HepG2 (cell line): ENCODE data around the gene DSN1. TPM values are rescaled to one million over a fixed set of nuclear protein-coding genes. Genes with fewer than 3 reads are reported as not detected.
A peak's percentile ranks its signal among the peaks of the same experiment; 100 is the strongest.

Experiments
- E2F1 ChIP-seq: sonication (generic); formaldehyde crosslinking; IDR thresholded peaks from 2 replicates; pipeline ENCODE4 v1.5.0; 2020; ENCODE audit warnings: missing genetic modification reagents
- HCFC1 ChIP-seq: fragments of 150-350 bp; IDR thresholded peaks from 2 replicates; pipeline ENCODE4 v1.6.1; 2014; ENCODE audit warnings: low read depth, low read length
- MTF1 ChIP-seq: sonication (generic); formaldehyde crosslinking; IDR thresholded peaks from 2 replicates; pipeline ENCODE4 v1.5.0; 2020; ENCODE audit warnings: missing genetic modification reagents
- THAP9 ChIP-seq: sonication (generic); formaldehyde crosslinking; IDR thresholded peaks from 2 replicates; pipeline ENCODE4; 2020; ENCODE audit warnings: missing genetic modification reagents, mild to moderate bottlenecking, borderline replicate concordance
- ZBTB25 ChIP-seq: IDR thresholded peaks from 2 replicates; pipeline ENCODE4 v1.6.1; 2018; ENCODE audit warnings: missing genetic modification reagents
- ZBTB26 ChIP-seq: IDR thresholded peaks from 2 replicates; pipeline ENCODE4 v1.6.1; 2016; ENCODE audit warnings: missing compliant biosample characterization, missing genetic modification reagents, borderline replicate concordance
- ZNF788 ChIP-seq: sonication (generic); formaldehyde crosslinking; IDR thresholded peaks from 2 replicates; pipeline ENCODE4 v1.5.0; 2020; ENCODE audit warnings: mild to moderate bottlenecking, missing genetic modification reagents, borderline replicate concordance
- polyA plus RNA-seq, 8 experiments: library from polyadenylated mRNA; depleted of rRNA in 3 of 8; stranded (reverse) in 7 of 8; unstranded in 1 of 8; fragments of >200 nt; fragmentation: Illumina TruSeq in 4 of 8; extraction: Trizol in 4 of 8; gene quantifications; 2 replicates each; pipeline versions ENCODE4 v1.2.1 to v1.2.3, GENCODE V29; 2011 to 2016; ENCODE audit warnings: low read depth in 4 of 8, missing spikeins in 1 of 8, mixed read lengths in 1 of 8; ENCODE audit not compliant: insufficient read depth in 1 of 8
- total RNA-seq, 5 experiments: library from RNA; depleted of rRNA; stranded (reverse); fragments of >200 nt; fragmentation: Illumina TruSeq; extraction: Trizol; gene quantifications; 2 replicates each; pipeline ENCODE4 v1.2.3, GENCODE V29; 2016; ENCODE audit warnings: low read depth in 1 of 5
- TF ChIP-seq, protein P1 (sequence below): sonication (generic); formaldehyde crosslinking; IDR thresholded peaks from 2 replicates; pipeline ENCODE4 v1.4.0; 2020; ENCODE audit warnings: missing genetic modification reagents
- TF ChIP-seq, protein P2 (sequence below): IDR thresholded peaks from 2 replicates; pipeline ENCODE4 v1.6.1; 2016; ENCODE audit warnings: missing compliant biosample characterization, missing genetic modification reagents, borderline replicate concordance
- TF ChIP-seq, protein P3 (sequence below), 2 experiments: sonication (generic) in 1 of 2; formaldehyde crosslinking in 1 of 2; IDR thresholded peaks; 2 replicates each; pipeline versions ENCODE4 v1.6.1 to v1.9.0; 2014 to 2022; ENCODE audit warnings: antibody characterized with exemption in 1 of 2, borderline replicate concordance in 1 of 2, inconsistent platforms in 1 of 2, low read depth in 1 of 2, missing genetic modification reagents in 1 of 2

The DSN1 gene
- total and polyA plus RNA-seq, 2 of the 13 experiments (the other 11 are each of a cell fraction or from before 2014, with no cell fraction given): 18.7 to 53.7 TPM

DNA sequence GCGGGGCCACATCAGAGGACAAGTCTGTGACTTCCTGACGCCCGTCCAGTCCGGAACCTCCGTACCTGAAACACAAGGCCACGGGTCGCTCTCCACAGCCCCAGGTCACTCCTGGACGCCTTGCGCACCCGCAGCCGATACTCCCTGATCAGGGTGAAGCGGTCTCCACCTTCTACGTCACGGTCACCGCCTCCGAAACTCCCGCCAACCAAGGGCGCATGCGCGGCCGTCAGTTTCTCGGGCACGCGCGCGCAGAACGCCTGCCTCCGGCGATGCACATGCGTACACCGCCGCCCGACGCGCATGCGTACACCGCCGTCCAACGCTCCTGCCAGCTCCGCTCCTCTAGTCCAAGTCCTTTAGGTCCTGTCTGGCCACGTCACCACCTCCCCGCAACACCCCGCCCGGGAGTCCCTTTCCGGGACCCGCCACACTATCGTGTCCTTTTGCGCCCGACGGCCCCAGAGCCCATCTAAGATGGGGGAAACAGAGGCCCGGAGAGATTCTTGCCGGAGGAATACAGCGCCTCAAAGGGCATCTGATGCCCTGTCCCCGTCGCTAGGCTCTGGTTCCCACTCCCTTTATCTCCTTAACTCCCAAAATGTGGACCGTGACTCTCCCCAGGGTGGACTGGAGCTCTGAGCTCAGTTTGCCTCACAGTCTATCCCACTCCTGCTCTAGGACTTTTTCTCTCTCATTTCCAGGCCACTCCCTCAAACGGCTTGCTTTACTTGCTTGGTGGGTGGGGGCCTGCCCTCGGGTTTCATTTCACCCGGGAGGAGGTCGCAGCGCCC is at the start of gene DSN1 (continued):
- TF ChIP-seq E2F1 (CRISPR knock-in tag) (peak; percentile 100), ZBTB25 (CRISPR knock-in tag) (peak; percentile 79), ZBTB26 (CRISPR knock-in tag) (peak; percentile 78; the same call in 1 of the 2 replicates), ZNF788 (CRISPR knock-in tag) (peak; percentile 90), THAP9 (CRISPR knock-in tag) (peak; percentile 84), MTF1 (CRISPR knock-in tag) (no peak; the same call in 1 of the 2 replicates), HCFC1 (peak; percentile 22; the same call in 1 of the 2 replicates)
- TF ChIP-seq, protein P1, sequence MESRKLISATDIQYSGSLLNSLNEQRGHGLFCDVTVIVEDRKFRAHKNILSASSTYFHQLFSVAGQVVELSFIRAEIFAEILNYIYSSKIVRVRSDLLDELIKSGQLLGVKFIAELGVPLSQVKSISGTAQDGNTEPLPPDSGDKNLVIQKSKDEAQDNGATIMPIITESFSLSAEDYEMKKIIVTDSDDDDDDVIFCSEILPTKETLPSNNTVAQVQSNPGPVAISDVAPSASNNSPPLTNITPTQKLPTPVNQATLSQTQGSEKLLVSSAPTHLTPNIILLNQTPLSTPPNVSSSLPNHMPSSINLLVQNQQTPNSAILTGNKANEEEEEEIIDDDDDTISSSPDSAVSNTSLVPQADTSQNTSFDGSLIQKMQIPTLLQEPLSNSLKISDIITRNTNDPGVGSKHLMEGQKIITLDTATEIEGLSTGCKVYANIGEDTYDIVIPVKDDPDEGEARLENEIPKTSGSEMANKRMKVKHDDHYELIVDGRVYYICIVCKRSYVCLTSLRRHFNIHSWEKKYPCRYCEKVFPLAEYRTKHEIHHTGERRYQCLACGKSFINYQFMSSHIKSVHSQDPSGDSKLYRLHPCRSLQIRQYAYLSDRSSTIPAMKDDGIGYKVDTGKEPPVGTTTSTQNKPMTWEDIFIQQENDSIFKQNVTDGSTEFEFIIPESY (CRISPR knock-in tag): no peak; the same call in 1 of the 2 replicates
- TF ChIP-seq, protein P2, sequence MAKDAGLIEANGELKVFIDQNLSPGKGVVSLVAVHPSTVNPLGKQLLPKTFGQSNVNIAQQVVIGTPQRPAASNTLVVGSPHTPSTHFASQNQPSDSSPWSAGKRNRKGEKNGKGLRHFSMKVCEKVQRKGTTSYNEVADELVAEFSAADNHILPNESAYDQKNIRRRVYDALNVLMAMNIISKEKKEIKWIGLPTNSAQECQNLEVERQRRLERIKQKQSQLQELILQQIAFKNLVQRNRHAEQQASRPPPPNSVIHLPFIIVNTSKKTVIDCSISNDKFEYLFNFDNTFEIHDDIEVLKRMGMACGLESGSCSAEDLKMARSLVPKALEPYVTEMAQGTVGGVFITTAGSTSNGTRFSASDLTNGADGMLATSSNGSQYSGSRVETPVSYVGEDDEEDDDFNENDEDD (CRISPR knock-in tag): peak; percentile 100
- TF ChIP-seq, protein P3, sequence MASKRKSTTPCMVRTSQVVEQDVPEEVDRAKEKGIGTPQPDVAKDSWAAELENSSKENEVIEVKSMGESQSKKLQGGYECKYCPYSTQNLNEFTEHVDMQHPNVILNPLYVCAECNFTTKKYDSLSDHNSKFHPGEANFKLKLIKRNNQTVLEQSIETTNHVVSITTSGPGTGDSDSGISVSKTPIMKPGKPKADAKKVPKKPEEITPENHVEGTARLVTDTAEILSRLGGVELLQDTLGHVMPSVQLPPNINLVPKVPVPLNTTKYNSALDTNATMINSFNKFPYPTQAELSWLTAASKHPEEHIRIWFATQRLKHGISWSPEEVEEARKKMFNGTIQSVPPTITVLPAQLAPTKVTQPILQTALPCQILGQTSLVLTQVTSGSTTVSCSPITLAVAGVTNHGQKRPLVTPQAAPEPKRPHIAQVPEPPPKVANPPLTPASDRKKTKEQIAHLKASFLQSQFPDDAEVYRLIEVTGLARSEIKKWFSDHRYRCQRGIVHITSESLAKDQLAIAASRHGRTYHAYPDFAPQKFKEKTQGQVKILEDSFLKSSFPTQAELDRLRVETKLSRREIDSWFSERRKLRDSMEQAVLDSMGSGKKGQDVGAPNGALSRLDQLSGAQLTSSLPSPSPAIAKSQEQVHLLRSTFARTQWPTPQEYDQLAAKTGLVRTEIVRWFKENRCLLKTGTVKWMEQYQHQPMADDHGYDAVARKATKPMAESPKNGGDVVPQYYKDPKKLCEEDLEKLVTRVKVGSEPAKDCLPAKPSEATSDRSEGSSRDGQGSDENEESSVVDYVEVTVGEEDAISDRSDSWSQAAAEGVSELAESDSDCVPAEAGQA (IDR thresholded peaks at IDR 0.05; ENCODE audit: low read depth): peak; percentile 46; the same call in 1 of the 2 replicates
- TF ChIP-seq, protein P3 (CRISPR knock-in tag; IDR thresholded peaks at IDR 0.05; ENCODE audit: borderline replicate concordance): no peak
